GM12878 (cell line): ENCODE data around the gene NME7. TPM values are rescaled to one million over a fixed set of nuclear protein-coding genes. Genes with fewer than 3 reads are reported as not detected.

Experiments
- ATAC-seq: fragments of 200-7000 bp; cut with Tn5 transposase; 3 replicates; pipeline ENCODE4 v1.9.1; 2020; ENCODE audit warnings: mild to moderate bottlenecking, moderate library complexity
- BruUV-seq: library from RNA; stranded (reverse); fragments of 400-500 nt; replicated peaks from 2 replicates; lab custom pipeline; 2021; lab: Mats Ljungman, UMichigan
- CTCF ChIA-PET: fragments of 300-600 bp; sonication (Branson Sonifier 250); formaldehyde crosslinking; extraction: SDS; loops from one replicate; lab custom pipeline; 2021; ENCODE audit warnings: inconsistent platforms; lab: Yijun Ruan, JAX
- POLR2A ChIA-PET: fragments of 350-600 bp; formaldehyde crosslinking; extraction: SDS; loops from one replicate; lab custom pipeline; 2021; ENCODE audit warnings: inconsistent platforms; lab: Charles Lee
- RAD21 ChIA-PET: fragments of 300-600 bp; sonication (Branson Sonifier 250); formaldehyde crosslinking; loops from one replicate; lab custom pipeline; 2023; ENCODE audit warnings: antibody characterized with exemption; ENCODE audit not compliant: unreplicated experiment; lab: Charles Lee
- SMC1A ChIA-PET: fragments of 300-600 bp; sonication (Branson Sonifier 250); formaldehyde crosslinking; loops from one replicate; lab custom pipeline; 2023; ENCODE audit not compliant: unreplicated experiment, uncharacterized antibody; lab: Charles Lee
- DNase-seq: peaks from one replicate; pipeline ENCODE4 v3.0.0-alpha.2; 2011; ENCODE audit warnings: low read depth, low spot score
- FAIRE-seq: peaks from 3 replicates; lab custom pipeline; 2011; peaks lifted over from hg19 to GRCh38; lab: Jason Lieb, UNC
- H2AFZ ChIP-seq: 2 replicates; pipeline ENCODE4 v1.6.0; 2011; ENCODE audit warnings: low read depth, low read length, control low read depth; ENCODE audit not compliant: control insufficient read depth
- H3K27ac ChIP-seq: 2 replicates; pipeline ENCODE4 v1.5.1; 2011; ENCODE audit warnings: control low read depth; ENCODE audit not compliant: control insufficient read depth, insufficient read depth
- H3K27me3 ChIP-seq, 2 experiments: replicated peaks in 1 of 2; 2 replicates each; pipeline versions ENCODE4 v1.6.0 to v1.6.1; 2011; ENCODE audit warnings: low read length in 1 of 2; ENCODE audit not compliant: control insufficient read depth in 2 of 2, insufficient read depth in 2 of 2
- H3K36me3 ChIP-seq, 2 experiments: 2 replicates each; pipeline ENCODE4 v1.5.1; 2011; ENCODE audit warnings: low read length in 1 of 2; ENCODE audit not compliant: control insufficient read depth in 2 of 2, insufficient read depth in 2 of 2
- H3K4me1 ChIP-seq: 2 replicates; pipeline ENCODE4 v1.6.1; 2011; ENCODE audit warnings: mild to moderate bottlenecking, low read length, moderate library complexity, mixed read lengths; ENCODE audit not compliant: control insufficient read depth, insufficient read depth
- H3K4me2 ChIP-seq: 2 replicates; pipeline ENCODE4 v1.6.0; 2011; ENCODE audit warnings: control low read depth; ENCODE audit not compliant: control insufficient read depth, insufficient read depth
- H3K4me3 ChIP-seq: fragments of 200-600 bp; sonication (generic); 2 replicates; pipeline ENCODE4 v1.5.1; 2016
- H3K79me2 ChIP-seq: 2 replicates; pipeline ENCODE4 v1.6.0; 2011; ENCODE audit warnings: low read length; ENCODE audit not compliant: control insufficient read depth, insufficient read depth
- H3K9ac ChIP-seq: 2 replicates; pipeline ENCODE4 v1.8.0; 2011; ENCODE audit warnings: low read length, control low read depth, mixed read lengths; ENCODE audit not compliant: control insufficient read depth, insufficient read depth
- H3K9me3 ChIP-seq: replicated peaks from 3 replicates; pipeline ENCODE4 v1.5.1; 2011; ENCODE audit warnings: mild to moderate bottlenecking, low read length; ENCODE audit not compliant: control insufficient read depth, insufficient read depth
- H4K20me1 ChIP-seq: 2 replicates; pipeline ENCODE4 v1.6.0; 2011; ENCODE audit not compliant: control insufficient read depth, insufficient read depth
- DPF2 ChIP-seq: fragments of 450-650 bp; IDR thresholded peaks from 2 replicates; pipeline ENCODE4 v1.6.1; 2017; ENCODE audit warnings: mild to moderate bottlenecking
- EZH2 ChIP-seq: IDR thresholded peaks from 2 replicates; pipeline ENCODE4 v1.6.1; 2012; ENCODE audit warnings: low read depth, mild to moderate bottlenecking, control low read depth, inconsistent platforms, low read length, borderline replicate concordance; ENCODE audit not compliant: control insufficient read depth
- FOS ChIP-seq: IDR thresholded peaks from 3 replicates; pipeline ENCODE4 v1.6.1; 2011; ENCODE audit warnings: borderline replicate concordance; ENCODE audit not compliant: insufficient read length; ENCODE audit errors: extremely low read depth
- IRF4 ChIP-seq: IDR thresholded peaks from 2 replicates; pipeline ENCODE4 v1.6.1; 2011; ENCODE audit warnings: low read depth, low read length
- NBN ChIP-seq: fragments of 450-650 bp; IDR thresholded peaks from 2 replicates; pipeline ENCODE4 v1.6.1; 2016
- POLR2AphosphoS5 ChIP-seq: IDR thresholded peaks from 2 replicates; pipeline ENCODE4 v1.6.1; 2011; ENCODE audit warnings: mild to moderate bottlenecking, low read length, inconsistent platforms
- RBBP5 ChIP-seq: fragments of 200-600 bp; sonication (generic); conservative IDR thresholded peaks from 2 replicates; pipeline ENCODE4 v1.6.1; 2016
- SMARCA5 ChIP-seq: fragments of 450-650 bp; IDR thresholded peaks from 2 replicates; pipeline ENCODE4 v1.6.1; 2017; ENCODE audit warnings: mild to moderate bottlenecking
- SRF ChIP-seq, 2 experiments: IDR thresholded peaks; 2 replicates each; pipeline ENCODE4 v1.6.1; 2011; ENCODE audit warnings: low read depth in 2 of 2, low read length in 2 of 2, mild to moderate bottlenecking in 1 of 2, moderate library complexity in 1 of 2
- WRNIP1 ChIP-seq: IDR thresholded peaks from 2 replicates; pipeline ENCODE4 v1.6.1; 2011; ENCODE audit warnings: low read depth, low read length, improper control_type of control experiment, borderline replicate concordance
- ZBED1 ChIP-seq: IDR thresholded peaks from 2 replicates; pipeline ENCODE4 v1.6.1; 2016; ENCODE audit warnings: borderline replicate concordance
- ZZZ3 ChIP-seq: IDR thresholded peaks from 2 replicates; pipeline ENCODE4 v1.6.1; 2011; ENCODE audit warnings: low read depth; ENCODE audit not compliant: control insufficient read depth, insufficient read length
- WGBS: methylation state at CpG from one replicate; pipeline ENCODE4 v1.1.6; 2016; ENCODE audit warnings: low lambda C conversion rate; ENCODE audit not compliant: insufficient replicate concordance, insufficient coverage; ENCODE audit errors: missing lambda C conversion rate; 5-methylcytosine and 5-hydroxymethylcytosine counted together
- in situ Hi-C: fragments of 300-500 bp; cut with MboI; formaldehyde crosslinking; loops from 9 replicates; pipeline ENCODE4 v1.14.3; 2018; ENCODE audit warnings: mixed read lengths
- intact Hi-C: fragments of 100-400 bp; cut with micrococcal nuclease; formaldehyde crosslinking; loops from one replicate; pipeline ENCODE4 v1.14.2; 2022; ENCODE audit not compliant: unreplicated experiment
- polyA plus RNA-seq, 11 experiments: library from polyadenylated mRNA; depleted of rRNA in 4 of 11; unstranded in 6 of 11; stranded (reverse) in 5 of 11; fragments of >200 nt; fragmentation: Nextera tagmentation in 4 of 11; fragmentation: Illumina TruSeq in 1 of 11; extraction: Ambion mirVana in 4 of 11; extraction: Trizol in 1 of 11; gene quantifications; 1 replicate in 1 of 11; 2 replicates in 10 of 11; pipeline versions ENCODE4 v1.2.1 to v1.2.3, GENCODE V29; 2011 to 2016; ENCODE audit warnings: inconsistent platforms in 2 of 11, missing spikeins in 2 of 11, low read depth in 1 of 11
- total RNA-seq, 4 experiments: library from RNA; depleted of rRNA in 3 of 4; stranded (reverse); fragments of >200 nt in 3 of 4; fragmentation: Illumina TruSeq in 1 of 4; extraction: Trizol in 1 of 4; gene quantifications; 2 replicates each; pipeline versions ENCODE4 v1.2.1 to v1.2.3, GENCODE V29; 2013 to 2021
- TF ChIP-seq, protein P1 (sequence below): fragments of 450-650 bp; conservative IDR thresholded peaks from 2 replicates; pipeline ENCODE4 v1.6.1; 2017; ENCODE audit warnings: mild to moderate bottlenecking, moderate library complexity

NME7 gene
- total and polyA plus RNA-seq, 10 of the 15 experiments (the other 5 are each of a cell fraction or from before 2014, with no cell fraction given) = 1.5 to 15.6 (median 7.2) TPM

DNA sequence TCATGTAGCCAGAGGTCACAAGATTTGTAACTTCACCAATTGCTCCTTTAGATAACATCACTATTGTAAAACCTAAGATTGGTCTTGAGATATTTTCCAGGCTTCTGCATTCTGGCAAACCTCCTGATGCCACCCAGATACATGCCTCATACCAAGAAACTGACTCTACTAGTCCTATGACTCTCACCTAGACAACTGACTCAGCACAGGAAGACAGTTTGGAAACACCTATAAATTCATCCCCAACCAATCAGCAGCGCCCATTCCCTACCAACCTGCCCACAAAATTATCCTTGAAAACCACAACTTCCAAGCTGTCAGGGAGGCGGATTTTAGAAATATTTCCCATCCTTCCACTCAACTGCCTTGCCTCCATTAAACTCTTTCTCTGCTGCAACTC lies 2.6 kb downstream of the NME7 start:
- Histone ChIP-seq H3K9me3 (no peaks in the 10 kb centered on the region; the same call in 2 of the 3 replicates), H2AFZ (no peak overlapping the region), H3K27me3 (no peaks in the 10 kb centered on the region), H3K36me3 (no peaks in the 10 kb centered on the region), H3K79me2 (peaks cover 10% of the 10 kb centered on the region), H3K27ac (no peak overlapping the region), H4K20me1 (no peaks in the 10 kb centered on the region), H3K4me2 (no peak overlapping the region), H3K4me3 (no peak overlapping the region), H3K4me1 (peaks cover 4% of the 10 kb centered on the region; the same call in 1 of the 2 replicates), H3K9ac (no peak overlapping the region)
- no peak for TF ChIP-seq DPF2
- no peak for TF ChIP-seq POLR2AphosphoS5
- in situ Hi-C loops (no loop called here), intact Hi-C loops (loop anchor here (5.0 kb wide), 1 partner anchor 182 kb away; no protein-coding TSS in a partner anchor)
- 59% methylated on average over 2 of the region's 2 CpGs for WGBS
- ATAC-seq = no peak
- BruUV-seq = no TSS peak
- no peak for DNase-seq
- ChIA-PET CTCF (no interaction called here), RAD21 (no interaction called here), POLR2A (no interaction called here), SMC1A (no interaction called here)
- no peak for FAIRE-seq

GRCh38 chr1:169363046-169363730 lies 4.4 kb downstream of the NME7 start:
- BruUV-seq = no TSS peak
- H3K4me1 ChIP-seq = peaks cover 4% of the 10 kb centered on the region; the same call in 1 of the 2 replicates
- POLR2A ChIA-PET = no interaction called here
- no peak overlapping the region for H3K9ac ChIP-seq
- no peaks in the 10 kb centered on the region for H3K36me3 ChIP-seq
- peak overlapping the region; percentile 64 for H3K4me2 ChIP-seq
- DNase-seq = peak; percentile 37
- H3K27ac ChIP-seq = no peak overlapping the region
- H3K4me3 ChIP-seq = no peak overlapping the region
- SMC1A ChIA-PET = interaction anchor here (0.9 to 1.6 kb wide), 4 partner anchors 9 to 924 kb away, joined by 3 to 4 read pairs (median 3); no protein-coding TSS in a partner anchor
- intact Hi-C loops (no loop called here), in situ Hi-C loops (no loop called here)
- RAD21 ChIA-PET = interaction anchor here (1.5 to 1.7 kb wide), 2 partner anchors 15 to 760 kb away, joined by 3 to 6 read pairs; no protein-coding TSS in a partner anchor
- H2AFZ ChIP-seq = no peak overlapping the region
- H3K9me3 ChIP-seq = no peaks in the 10 kb centered on the region; the same call in 2 of the 3 replicates
- no peak for FAIRE-seq
- no peaks in the 10 kb centered on the region for H4K20me1 ChIP-seq
- H3K27me3 ChIP-seq = no peaks in the 10 kb centered on the region
- CTCF ChIA-PET = interaction anchor here (0.7 to 2.1 kb wide), 4 partner anchors 12 to 980 kb away, joined by 3 to 13 read pairs (median 5); no protein-coding TSS in a partner anchor
- ATAC-seq = peak; percentile 58
- H3K79me2 ChIP-seq = peaks cover under 1% of the 10 kb centered on the region; the same call in 1 of the 2 replicates
- WGBS = 22% methylated on average over 5 of the region's 5 CpGs
- no peak for TF ChIP-seq SMARCA5
- TF ChIP-seq ZBED1 = no peak
- no peak for TF ChIP-seq WRNIP1
- TF ChIP-seq RBBP5 = no peak
- TF ChIP-seq, protein P1, sequence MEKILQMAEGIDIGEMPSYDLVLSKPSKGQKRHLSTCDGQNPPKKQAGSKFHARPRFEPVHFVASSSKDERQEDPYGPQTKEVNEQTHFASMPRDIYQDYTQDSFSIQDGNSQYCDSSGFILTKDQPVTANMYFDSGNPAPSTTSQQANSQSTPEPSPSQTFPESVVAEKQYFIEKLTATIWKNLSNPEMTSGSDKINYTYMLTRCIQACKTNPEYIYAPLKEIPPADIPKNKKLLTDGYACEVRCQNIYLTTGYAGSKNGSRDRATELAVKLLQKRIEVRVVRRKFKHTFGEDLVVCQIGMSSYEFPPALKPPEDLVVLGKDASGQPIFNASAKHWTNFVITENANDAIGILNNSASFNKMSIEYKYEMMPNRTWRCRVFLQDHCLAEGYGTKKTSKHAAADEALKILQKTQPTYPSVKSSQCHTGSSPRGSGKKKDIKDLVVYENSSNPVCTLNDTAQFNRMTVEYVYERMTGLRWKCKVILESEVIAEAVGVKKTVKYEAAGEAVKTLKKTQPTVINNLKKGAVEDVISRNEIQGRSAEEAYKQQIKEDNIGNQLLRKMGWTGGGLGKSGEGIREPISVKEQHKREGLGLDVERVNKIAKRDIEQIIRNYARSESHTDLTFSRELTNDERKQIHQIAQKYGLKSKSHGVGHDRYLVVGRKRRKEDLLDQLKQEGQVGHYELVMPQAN = no peak
- no peak for TF ChIP-seq NBN
- TF ChIP-seq FOS = no peak
- no peak for TF ChIP-seq SRF (IDR thresholded peaks at IDR 0.05; ENCODE audit: low read depth in 2 of 2, low read length in 2 of 2)
- TF ChIP-seq EZH2 = no peak
- no peak for TF ChIP-seq ZZZ3
- TF ChIP-seq IRF4 = peak; percentile 55; the same call in 1 of the 2 replicates
